Cardiac fibroblast (primary cell): Measurements from ENCODE around the gene AHCYL2.
"Not testable (repeated sequence)": the region's sequence is repeated elsewhere in the genome, so short reads cannot be mapped to it uniquely, and the experiment has no call there.

ENCODE experiments used
- DNase-seq, 2 donors: peaks; one replicate each; pipeline versions ENCODE4 v3.0.0 to v3.0.0-alpha.2; 2010; ENCODE audit warnings: low read depth in 2 of 2
- H3K4me3 ChIP-seq, 2 donors: replicated peaks in 1 of 2; 1 replicate in 1 of 2; 2 replicates in 1 of 2; pipeline ENCODE4 v1.5.1; 2011; ENCODE audit warnings: low read depth in 2 of 2, low read length in 2 of 2, mild to moderate bottlenecking in 2 of 2, moderate library complexity in 1 of 2
- TF ChIP-seq, protein P1 (sequence below): IDR thresholded peaks from one replicate; pipeline ENCODE4 v1.5.1; 2011; ENCODE audit warnings: low read depth, mild to moderate bottlenecking, low read length, inconsistent platforms

The AHCYL2 gene

DNA sequence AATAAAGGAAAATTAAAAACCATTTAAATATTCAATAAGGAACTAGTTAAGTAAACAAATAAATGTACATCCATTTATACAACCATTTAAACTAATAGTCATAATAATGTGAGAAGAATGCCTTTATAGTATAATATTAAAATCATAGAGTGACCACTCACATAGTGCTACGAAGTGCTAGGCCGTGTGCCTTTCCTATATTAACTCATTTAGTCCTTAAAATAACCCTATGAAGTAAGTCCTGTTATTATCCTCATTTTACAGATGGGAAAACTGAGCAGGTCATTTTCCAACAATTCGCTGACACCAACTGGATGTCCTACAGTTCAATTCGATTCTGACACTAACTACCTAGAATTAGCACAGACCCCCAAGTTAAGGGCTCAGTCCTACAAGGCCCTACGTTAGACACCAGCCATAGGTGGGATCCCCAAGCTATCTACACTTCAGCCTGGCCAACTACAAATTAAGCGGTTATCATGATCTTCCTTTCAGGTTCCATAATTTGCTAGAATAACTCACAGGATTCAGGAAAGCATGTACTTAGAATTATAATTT lies 213.5 kb downstream of the AHCYL2 start:
- TF ChIP-seq, protein P1, sequence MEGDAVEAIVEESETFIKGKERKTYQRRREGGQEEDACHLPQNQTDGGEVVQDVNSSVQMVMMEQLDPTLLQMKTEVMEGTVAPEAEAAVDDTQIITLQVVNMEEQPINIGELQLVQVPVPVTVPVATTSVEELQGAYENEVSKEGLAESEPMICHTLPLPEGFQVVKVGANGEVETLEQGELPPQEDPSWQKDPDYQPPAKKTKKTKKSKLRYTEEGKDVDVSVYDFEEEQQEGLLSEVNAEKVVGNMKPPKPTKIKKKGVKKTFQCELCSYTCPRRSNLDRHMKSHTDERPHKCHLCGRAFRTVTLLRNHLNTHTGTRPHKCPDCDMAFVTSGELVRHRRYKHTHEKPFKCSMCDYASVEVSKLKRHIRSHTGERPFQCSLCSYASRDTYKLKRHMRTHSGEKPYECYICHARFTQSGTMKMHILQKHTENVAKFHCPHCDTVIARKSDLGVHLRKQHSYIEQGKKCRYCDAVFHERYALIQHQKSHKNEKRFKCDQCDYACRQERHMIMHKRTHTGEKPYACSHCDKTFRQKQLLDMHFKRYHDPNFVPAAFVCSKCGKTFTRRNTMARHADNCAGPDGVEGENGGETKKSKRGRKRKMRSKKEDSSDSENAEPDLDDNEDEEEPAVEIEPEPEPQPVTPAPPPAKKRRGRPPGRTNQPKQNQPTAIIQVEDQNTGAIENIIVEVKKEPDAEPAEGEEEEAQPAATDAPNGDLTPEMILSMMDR, result no peak

DNA sequence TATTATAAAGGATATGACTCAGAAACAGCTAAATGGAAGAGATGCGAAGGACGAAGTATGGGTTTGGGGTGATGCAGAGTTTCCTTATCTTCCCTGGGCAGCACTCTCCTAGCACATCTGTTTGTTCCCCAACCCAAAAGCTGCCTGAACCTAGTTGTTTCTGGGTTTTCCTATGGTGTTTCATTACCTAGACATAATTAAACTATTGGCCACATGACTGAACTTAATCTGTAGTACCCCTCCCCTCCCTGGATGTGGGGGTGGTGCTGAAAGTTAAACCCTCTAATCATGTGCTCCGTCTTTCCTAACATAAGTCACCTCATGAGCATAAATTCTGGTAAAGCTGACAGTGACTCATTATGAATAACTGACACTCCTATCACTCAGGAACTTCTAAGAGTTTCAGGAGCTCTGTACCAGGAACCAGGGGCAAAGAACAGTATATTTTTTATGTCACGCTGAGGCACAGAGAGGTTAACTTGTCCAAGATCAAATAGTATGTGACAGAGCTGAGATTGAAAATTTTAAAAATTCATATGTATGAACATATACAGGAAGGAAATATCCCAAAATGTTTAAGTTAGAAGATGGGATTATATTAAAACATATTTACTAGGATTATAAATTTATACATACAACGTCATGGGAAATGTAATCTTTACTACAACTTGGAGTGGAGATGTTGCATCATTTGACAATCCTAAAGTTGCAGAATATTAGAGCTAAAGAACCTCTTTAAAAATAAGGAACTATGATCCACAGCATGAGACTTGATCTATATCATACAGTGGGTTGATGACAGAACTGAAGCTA lies 214.2 kb downstream of the AHCYL2 start:
- peak; percentile 65 to 86 for DNase-seq
- TF ChIP-seq, protein P1, result no peak
- no peak overlapping the region for H3K4me3 ChIP-seq

More for the DNA sequence above, 213.5 kb downstream of the AHCYL2 start:
- no peak for DNase-seq
- H3K4me3 ChIP-seq, result no peak overlapping the region

GRCh38 chr7:129439963-129440625 lies 215.3 kb downstream of the AHCYL2 start:
- no peak overlapping the region for H3K4me3 ChIP-seq
- no peak for DNase-seq
- TF ChIP-seq, protein P1, result no peak

DNA sequence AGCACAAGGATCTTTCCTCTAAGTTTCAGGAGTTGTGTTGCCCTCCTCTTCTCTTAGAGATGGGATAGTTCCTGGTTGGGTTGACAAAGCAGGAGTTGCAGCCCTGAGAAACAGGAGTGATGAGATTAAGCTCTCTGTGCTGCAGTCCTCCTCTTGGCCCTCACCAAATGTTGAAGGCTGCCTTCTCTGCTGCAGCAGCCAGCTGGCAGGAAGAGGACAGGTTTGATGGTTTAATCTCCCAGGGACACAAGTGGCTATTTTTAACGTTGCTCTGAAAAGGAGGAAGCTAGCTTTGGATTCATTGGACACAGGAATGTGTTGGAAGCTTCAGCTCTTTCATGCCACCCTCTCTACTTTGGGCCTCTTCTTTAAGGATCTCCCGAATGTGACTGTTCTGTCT lies 218.8 kb downstream of the AHCYL2 start:
- H3K4me3 ChIP-seq, result no peak overlapping the region
- TF ChIP-seq, protein P1, result no peak
- peak in 1 of 2 donors; percentile 36 for DNase-seq

GRCh38 chr7:129444776-129445175 lies 219.9 kb downstream of the AHCYL2 start:
- not testable (repeated sequence) for H3K4me3 ChIP-seq, DNase-seq

DNA sequence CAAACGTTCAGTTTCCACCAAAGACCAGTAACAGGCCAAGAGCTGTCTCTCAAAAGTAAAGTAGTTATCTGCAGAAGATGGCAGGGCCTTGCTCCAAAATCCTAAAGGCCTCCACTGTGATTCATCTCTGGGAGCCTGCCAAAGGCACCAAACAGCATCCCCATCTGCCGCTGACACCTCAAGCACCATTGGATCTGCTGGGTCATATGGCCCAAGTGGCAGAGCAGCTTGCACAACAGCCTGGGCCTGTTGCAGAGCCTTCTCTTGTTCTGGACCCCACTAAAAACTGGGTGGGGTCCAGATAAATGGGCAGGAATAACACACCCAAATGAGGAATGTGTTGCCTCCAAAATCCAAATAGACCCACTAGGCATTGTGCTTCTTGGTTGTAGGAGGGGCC lies 222.1 kb downstream of the AHCYL2 start:
- DNase-seq, result peak; percentile 5 to 68
- not testable (repeated sequence) for H3K4me3 ChIP-seq

DNA sequence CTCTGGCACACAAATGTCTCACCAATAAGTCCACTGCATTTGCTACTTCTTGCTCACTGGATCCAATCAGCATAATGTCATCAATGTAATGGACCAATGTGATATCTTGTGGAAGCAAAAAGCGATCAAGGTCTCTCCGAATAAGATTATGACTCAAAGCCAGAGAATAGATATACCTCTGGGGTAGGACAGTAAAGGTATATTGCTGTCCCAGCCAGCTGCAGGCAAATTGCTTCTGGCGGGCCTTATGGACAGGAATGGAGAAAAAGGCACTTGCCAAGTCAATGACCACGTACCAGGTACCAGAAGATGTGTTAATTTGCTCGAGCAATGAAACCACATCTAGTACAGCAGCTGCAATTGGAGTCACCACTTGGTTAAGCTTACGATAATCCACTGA lies 222.6 kb downstream of the AHCYL2 start:
- not testable (repeated sequence) for DNase-seq, H3K4me3 ChIP-seq

GRCh38 chr7:129448608-129449007 lies 223.8 kb downstream of the AHCYL2 start:
- not testable (repeated sequence) for H3K4me3 ChIP-seq, DNase-seq
